Measurements from ENCODE around the gene KCNQ1OT1. TPM values are rescaled to one million over a fixed set of nuclear protein-coding genes. Genes with fewer than 3 reads are reported as not detected.

Gene KCNQ1OT1
- total RNA-seq, 1 donor from 2014 or later = 14.3 TPM

DNA sequence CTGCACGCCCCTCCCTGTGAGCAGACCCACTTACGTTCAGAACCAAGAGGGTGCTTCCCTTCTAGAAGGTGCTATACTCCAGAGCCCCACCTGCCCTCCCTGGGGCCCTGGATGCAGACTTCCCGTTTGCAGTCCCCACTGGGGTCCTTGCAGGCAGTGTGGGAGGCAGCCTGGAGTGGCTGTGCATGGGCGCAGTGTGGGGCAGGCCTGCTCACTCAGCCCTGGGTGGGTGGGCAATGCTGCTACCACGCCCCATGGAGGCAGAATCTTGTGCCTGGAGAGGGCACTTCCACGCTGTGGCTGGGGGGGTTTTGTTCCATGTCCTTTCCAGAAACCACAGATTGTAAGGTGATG lies 116.2 kb downstream of the KCNQ1OT1 start:
- Mint-ChIP-seq H3K27me3 (ENCODE audit: unreplicated experiment) (peaks cover 5% of the 10 kb centered on the region), H3K36me3 (ENCODE audit: unreplicated experiment) (no peaks in the 10 kb centered on the region), H3K4me1 (ENCODE audit: low read depth, unreplicated experiment) (no peaks in the 10 kb centered on the region), H3K27ac (ENCODE audit: unreplicated experiment) (no peak overlapping the region), H3K9me3 (ENCODE audit: unreplicated experiment) (no peaks in the 10 kb centered on the region), H3K4me3 (ENCODE audit: unreplicated experiment) (no peak overlapping the region)
- TF ChIP-seq, protein P1, sequence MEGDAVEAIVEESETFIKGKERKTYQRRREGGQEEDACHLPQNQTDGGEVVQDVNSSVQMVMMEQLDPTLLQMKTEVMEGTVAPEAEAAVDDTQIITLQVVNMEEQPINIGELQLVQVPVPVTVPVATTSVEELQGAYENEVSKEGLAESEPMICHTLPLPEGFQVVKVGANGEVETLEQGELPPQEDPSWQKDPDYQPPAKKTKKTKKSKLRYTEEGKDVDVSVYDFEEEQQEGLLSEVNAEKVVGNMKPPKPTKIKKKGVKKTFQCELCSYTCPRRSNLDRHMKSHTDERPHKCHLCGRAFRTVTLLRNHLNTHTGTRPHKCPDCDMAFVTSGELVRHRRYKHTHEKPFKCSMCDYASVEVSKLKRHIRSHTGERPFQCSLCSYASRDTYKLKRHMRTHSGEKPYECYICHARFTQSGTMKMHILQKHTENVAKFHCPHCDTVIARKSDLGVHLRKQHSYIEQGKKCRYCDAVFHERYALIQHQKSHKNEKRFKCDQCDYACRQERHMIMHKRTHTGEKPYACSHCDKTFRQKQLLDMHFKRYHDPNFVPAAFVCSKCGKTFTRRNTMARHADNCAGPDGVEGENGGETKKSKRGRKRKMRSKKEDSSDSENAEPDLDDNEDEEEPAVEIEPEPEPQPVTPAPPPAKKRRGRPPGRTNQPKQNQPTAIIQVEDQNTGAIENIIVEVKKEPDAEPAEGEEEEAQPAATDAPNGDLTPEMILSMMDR (IDR thresholded peaks at IDR 0.05; ENCODE audit: partially characterized antibody, unreplicated experiment) = no peak
- peak; percentile 12 for DNase-seq

DNA sequence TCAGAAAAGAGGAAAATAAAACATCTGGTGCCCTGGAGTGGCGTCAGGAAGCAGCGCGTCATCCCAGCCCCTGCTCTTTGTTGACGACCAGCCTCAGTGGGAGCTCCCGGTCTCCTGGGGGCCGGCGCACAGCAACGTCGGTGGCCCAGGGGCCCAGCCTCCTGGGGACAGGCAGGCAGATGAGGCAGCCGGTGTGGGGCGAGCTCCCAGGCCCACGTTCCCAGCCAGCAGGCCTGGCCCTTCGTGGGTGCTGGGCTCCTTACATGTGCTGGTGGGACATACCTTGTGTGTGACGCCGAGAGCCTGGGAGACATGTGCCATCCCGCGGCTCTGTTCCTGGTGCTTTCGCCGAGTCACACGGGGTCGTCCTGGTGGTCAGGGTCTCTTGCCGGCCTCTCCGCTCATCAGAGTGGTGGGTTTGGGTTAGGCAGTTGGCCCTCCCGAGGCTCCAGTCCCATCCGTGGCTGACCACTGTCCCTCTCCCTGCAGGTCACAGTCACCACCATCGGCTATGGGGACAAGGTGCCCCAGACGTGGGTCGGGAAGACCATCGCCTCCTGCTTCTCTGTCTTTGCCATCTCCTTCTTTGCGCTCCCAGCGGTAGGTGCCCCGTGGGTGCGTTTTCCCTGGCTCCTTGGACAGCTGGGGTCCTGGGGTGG lies 116.7 kb downstream of the KCNQ1OT1 start:
- Mint-ChIP-seq H3K4me3 (ENCODE audit: unreplicated experiment) (no peak overlapping the region), H3K36me3 (ENCODE audit: unreplicated experiment) (no peaks in the 10 kb centered on the region), H3K27me3 (ENCODE audit: unreplicated experiment) (no peaks in the 10 kb centered on the region), H3K4me1 (ENCODE audit: low read depth, unreplicated experiment) (no peaks in the 10 kb centered on the region), H3K9me3 (ENCODE audit: unreplicated experiment) (no peaks in the 10 kb centered on the region), H3K27ac (ENCODE audit: unreplicated experiment) (no peak overlapping the region)
- peak; percentile 9 for DNase-seq
- TF ChIP-seq, protein P1 (IDR thresholded peaks at IDR 0.05; ENCODE audit: partially characterized antibody, unreplicated experiment) = no peak

DNA sequence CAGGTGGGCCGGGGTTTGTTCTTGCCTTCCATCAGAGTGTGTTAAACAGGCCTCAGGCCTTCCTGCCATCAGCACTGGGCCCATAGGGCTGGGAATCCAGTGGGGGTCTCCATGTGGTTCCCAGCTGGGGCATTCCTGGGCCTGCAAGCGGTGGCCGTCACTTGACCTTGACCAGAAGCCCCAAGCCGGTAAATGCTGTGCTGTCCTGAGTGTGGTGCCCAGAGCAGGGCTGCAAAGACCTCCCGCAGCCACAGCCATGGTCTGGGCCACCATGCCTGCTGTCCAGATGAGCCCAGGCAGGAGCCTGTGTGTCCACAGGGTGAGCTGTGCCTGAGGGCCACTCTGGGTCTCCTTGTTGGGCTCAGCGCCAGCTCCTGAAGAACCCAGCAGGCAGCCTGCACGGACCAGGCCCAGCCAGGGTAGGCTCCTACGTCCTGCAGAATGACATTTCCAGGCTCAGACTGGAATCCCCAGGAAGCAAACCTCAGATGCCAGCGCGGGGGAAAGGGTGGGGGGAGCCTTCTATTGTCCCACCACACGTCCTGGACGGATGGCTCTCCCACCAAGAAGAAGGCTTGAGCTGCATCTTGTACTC lies 117.3 kb downstream of the KCNQ1OT1 start:
- peak; percentile 15 for DNase-seq
- TF ChIP-seq, protein P1 (IDR thresholded peaks at IDR 0.05; ENCODE audit: partially characterized antibody, unreplicated experiment) = no peak
- no peak overlapping the region for H3K4me3 Mint-ChIP-seq (ENCODE audit: unreplicated experiment)
- H3K36me3 Mint-ChIP-seq (ENCODE audit: unreplicated experiment) = no peaks in the 10 kb centered on the region
- H3K4me1 Mint-ChIP-seq (ENCODE audit: low read depth, unreplicated experiment) = no peaks in the 10 kb centered on the region
- H3K9me3 Mint-ChIP-seq (ENCODE audit: unreplicated experiment) = no peaks in the 10 kb centered on the region
- H3K27me3 Mint-ChIP-seq (ENCODE audit: unreplicated experiment) = no peaks in the 10 kb centered on the region
- no peak overlapping the region for H3K27ac Mint-ChIP-seq (ENCODE audit: unreplicated experiment)

DNA sequence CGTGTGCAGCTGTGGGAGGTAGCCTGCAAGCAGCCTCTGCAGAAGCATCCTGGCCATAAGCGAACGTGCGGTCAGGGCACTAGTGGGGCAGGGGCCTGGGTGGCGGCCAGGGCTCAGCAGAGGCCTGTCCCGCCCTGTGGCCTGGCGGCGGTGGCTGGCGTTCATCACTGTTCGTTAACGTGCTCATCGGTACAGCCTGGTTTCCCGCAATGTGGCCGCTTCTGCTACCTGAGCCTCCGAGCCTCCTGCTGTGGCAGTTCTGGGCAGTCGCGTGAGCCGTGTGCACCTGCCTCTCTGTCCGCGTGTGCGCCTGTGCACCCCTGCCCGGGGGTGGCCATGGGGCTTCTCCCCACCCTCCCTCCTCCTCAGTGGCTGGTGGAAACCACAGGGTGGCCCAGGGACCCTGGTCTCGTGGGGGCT lies 117.9 kb downstream of the KCNQ1OT1 start:
- Mint-ChIP-seq H3K9me3 (ENCODE audit: unreplicated experiment) (no peaks in the 10 kb centered on the region), H3K27ac (ENCODE audit: unreplicated experiment) (no peak overlapping the region), H3K4me3 (ENCODE audit: unreplicated experiment) (no peak overlapping the region), H3K27me3 (ENCODE audit: unreplicated experiment) (no peaks in the 10 kb centered on the region), H3K36me3 (ENCODE audit: unreplicated experiment) (no peaks in the 10 kb centered on the region), H3K4me1 (ENCODE audit: low read depth, unreplicated experiment) (no peaks in the 10 kb centered on the region)
- TF ChIP-seq, protein P1 (IDR thresholded peaks at IDR 0.05; ENCODE audit: partially characterized antibody, unreplicated experiment) = no peak
- DNase-seq = peak; percentile 15

DNA sequence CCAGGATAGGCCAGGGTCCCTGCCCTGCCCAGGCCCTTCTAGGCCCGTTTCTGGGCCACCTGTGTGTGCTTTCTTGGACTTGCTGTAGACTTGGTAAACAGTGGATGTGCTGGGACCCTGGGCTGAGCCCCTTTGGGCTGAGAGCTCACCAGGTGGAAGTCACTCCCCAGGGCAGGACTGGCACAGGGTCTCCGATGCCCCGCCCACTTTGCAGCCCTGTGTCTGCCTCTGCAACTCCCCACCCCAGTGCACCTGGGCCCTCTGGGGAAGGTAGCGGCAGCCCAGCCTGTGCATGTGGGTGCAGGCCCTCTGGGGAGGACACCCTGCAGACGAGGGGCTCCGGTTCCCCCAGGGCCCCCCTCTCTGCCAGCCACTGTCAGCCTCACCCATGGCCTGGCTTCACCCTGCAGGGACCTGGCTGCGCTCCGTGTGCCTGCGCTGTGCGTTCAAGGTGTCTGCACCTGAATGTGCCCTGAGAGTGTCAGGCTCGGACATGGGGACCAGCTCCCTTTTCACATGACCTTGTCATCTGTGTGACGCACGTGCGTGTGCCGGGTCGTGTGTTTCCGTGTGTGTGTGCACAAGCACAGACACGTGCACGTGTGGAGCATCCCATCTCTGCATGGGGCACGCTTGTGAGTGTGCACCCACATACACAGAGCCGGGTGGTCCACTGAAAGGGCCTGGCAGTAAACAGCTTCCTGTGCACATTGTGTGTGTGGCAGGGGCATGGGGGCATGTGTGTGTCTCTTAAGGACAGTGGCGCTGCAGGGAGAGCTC lies 118.5 kb downstream of the KCNQ1OT1 start:
- H3K27ac Mint-ChIP-seq (ENCODE audit: unreplicated experiment) = no peak overlapping the region
- H3K27me3 Mint-ChIP-seq (ENCODE audit: unreplicated experiment) = no peaks in the 10 kb centered on the region
- H3K36me3 Mint-ChIP-seq (ENCODE audit: unreplicated experiment) = no peaks in the 10 kb centered on the region
- no peaks in the 10 kb centered on the region for H3K4me1 Mint-ChIP-seq (ENCODE audit: low read depth, unreplicated experiment)
- peak; percentile 8 for DNase-seq
- H3K9me3 Mint-ChIP-seq (ENCODE audit: unreplicated experiment) = no peaks in the 10 kb centered on the region
- no peak overlapping the region for H3K4me3 Mint-ChIP-seq (ENCODE audit: unreplicated experiment)
- TF ChIP-seq, protein P1 (IDR thresholded peaks at IDR 0.05; ENCODE audit: partially characterized antibody, unreplicated experiment) = no peak

Measured in glutamatergic neuron (in vitro differentiated cells).